HG02678 (cell line): ENCODE data around the gene RNF222.
A peak's percentile ranks its signal among the peaks of the same experiment; 100 is the strongest.
"Not testable (repeated sequence)": the region's sequence is repeated elsewhere in the genome, so short reads cannot be mapped to it uniquely, and the experiment has no call there.

Source experiments
- ATAC-seq: cut with Tn5 transposase; IDR thresholded peaks from one replicate; pipeline ENCODE4 v1.9.1; 2021; ENCODE audit warnings: mild to moderate bottlenecking, moderate library complexity; ENCODE audit not compliant: unreplicated experiment

RNF222 gene

DNA sequence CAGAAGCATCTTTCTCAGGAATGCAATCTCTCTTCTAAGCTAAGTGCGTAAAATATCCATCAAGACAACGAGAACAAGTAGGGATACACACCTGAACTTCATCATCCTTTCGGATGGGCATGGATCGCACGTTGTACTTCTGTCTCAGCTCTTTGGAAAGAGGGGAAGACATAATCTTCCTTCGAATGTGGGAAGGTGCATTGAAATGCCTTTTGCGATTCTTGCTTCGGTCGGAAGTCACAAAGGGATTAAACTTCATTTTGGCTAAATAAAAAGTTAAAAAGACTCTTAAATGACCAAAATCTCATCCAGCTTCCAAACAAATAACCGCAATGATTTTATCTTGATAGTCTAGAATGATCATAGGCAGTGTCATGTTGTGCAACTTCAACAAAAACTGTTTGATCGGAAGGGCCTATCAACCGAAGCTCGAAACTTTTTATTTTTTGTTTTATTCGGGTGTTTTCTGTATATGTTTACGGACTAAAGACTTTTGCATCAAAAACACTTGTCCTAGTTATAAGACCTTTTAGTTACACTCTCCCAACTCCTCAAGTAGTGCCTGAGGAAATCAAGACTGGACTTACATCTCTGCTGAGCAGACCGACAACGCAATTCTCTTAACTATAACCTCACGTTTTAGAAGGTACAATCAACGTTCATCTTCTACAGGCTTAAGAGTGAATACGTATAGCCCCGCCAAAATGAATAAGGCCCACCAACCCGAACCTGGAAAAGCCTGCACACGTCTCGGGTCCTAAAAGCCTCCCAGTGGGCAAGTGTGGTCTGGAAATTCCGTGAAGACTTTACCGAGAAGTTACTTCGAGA is 15.4 kb downstream of the RNF222 start:
- no peak for ATAC-seq

DNA sequence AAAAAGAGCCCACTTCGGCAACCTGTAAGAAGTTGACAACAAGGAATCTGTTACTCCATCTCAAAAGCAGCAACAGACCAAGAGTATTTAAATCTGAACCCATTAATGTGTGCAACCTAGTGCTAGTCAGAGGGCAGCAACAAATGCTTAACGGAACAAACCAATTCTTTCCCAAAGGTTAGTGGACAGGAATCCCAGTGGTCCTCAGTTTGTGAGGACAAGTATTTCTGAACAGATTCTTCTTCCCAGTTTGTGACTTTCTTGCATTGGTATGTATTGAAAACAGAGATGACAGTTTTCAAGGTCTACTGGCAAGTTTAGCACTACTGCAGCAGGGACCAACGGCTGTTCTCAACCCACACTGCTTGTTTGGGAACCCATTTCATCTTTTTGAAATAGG is 17.6 kb downstream of the RNF222 start:
- ATAC-seq: no peak

DNA sequence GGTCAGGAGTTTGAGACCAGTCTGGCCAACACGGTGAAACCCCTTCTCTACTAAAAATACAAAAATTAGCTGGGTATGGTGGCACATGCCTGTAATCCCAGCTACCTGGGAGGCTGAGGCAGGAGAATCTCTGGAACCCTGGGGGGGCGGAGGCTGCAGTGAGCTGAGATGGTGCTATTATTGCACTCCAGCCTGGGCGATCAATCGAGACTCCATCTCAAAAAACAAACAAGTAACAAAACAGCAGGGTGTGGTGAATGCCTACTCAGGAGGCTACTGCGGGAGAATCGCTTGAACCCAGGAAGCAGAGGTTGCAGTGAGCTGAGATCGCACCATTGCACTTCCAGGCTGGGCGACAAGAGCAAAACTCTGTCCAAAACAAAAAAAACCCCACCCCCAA is 19.5 kb downstream of the RNF222 start:
- not testable (repeated sequence) for ATAC-seq

DNA sequence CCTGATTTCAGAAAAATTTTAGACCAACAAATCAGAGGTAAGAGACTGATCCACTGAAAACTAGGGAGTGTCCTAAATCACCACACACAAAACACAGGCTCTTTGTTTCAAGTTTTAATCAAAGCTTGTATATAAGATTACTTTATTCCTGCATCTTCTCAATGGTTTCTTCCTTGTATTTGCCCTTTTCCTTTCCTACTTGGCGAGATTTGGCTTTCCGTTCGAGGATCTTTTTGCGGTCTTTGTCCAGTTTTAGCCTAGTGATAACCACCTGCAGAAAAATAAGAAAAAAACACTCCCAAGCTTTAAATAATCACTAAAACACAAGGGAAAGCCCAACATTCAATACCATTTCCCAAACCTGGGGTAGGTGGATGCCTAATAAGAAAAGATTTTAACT is 20.2 kb downstream of the RNF222 start:
- no peak for ATAC-seq

DNA sequence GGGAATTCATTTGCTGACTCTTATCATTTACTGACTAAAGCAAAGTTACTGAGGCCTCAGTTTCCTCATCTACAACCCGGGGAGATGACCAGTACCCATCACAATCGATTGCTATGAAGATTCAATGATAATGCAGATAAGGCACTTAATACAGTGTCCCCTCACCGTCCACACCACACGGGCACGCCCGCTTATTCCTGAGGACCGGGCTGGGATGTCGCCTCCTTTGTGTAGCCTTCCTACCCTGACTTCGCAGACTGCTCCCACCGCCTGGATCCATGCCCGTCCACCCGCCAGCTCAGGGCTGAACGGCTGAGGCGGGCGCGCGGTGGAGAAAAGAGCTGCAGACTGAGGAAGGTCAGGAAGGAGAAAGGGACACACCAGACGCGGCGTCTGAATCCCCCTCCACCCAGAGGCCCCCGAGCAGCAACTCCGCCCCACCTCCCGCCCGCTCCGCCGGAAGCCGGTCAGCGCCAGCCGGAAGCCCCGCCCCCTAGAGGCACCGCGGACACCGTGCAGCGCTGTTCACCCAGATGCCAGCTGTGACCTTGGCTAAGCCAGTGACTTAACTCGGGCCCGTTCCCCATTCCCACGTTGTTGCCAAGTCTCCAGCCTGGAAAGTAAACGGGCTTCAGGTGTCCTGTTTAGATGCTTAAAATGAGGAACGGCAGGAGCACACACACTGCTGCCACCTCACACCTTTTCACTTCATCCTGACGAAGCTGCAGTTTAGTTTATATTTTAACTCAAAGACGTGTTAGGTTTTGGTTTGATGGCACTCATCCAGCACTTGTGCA is 21.2 kb downstream of the RNF222 start, which contains the start of gene KRABD2:
TSS of gene KRABD2 (minus strand) at position 434 of the 797 bp plus-strand sequence.
- peak; percentile 94 for ATAC-seq

DNA sequence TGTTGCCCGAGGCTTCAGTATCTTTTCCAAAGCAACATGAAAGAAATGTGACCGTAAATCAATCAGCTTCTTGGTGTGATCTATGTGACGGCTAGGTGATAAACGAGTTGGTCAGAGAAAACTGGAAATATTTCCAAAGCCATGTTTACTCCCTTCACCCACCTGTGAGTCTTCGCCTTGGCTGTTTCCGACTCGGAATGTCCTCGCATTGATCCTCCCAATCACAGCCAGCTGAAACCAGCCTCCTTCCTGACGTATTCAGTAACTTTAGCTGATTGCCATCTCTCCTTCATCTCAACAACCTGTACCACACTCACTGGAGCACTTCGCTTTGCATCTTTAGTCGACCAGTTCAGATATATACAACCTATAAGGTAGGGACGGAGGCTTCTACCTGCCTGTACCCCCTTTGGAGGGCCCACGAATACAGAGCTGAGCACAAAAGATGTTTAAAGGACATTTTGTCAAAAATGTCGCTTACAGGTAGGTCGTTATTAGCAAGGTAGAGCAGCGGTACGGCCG is 21.8 kb downstream of the RNF222 start:
- ATAC-seq: no peak

DNA sequence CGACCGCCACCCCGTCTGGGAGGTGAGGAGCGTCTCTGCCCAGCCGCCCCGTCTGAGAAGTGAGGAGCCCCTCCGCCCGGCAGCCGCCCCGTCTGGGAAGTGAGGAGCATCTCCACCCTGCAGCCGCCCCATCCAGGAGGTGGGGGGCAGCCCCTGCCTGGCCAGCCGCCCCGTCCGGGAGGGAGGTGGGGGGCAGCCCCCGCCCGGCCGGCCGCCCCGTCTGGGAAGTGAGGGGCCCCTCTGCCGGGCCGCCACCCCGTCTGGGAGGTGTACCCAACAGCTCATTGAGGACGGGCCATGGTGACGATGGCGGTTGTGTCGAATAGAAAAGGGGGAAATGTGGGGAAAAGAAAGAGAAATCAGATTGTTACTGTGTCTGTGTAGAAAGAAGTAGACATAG is 23.8 kb downstream of the RNF222 start:
- ATAC-seq: not testable (repeated sequence)

DNA sequence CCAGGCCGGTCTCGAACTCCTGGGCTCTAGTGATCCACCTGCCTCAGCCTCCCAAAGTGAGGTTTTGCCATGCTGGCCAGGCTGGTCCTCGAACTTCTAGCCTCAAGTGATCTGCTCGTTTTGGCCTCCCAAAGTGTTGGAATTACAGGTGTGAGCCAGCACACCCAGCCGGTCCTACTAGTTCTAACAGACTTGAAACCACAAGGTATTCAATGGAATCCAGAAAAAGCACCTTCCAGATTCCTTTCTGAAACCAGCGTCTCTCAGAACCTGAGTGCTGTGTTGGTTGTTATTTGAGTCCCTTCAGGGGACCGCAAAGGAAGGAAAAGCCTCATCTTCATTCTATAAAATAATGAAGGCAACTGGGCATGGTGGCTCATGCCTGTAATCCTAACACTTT is 25.2 kb downstream of the RNF222 start:
- ATAC-seq: no peak

DNA sequence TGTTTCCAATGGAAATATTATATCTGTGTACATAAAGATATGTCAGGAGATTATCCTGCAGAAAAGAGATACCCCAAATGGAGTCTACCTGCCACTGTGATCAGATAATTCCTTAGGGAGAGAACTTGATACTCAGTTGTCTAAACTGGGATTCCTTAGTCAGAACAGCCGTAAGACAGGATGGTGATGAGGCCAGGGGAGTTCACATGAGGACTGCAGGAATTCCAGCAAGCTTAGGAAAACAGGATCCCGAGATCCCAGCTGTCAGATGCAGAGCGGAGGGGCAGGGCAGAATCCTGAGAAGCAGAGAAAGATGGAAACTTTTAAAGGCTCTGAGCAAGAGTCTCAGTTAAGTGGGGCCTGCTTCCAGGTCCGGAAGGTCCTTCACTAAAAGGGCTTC is 25.8 kb downstream of the RNF222 start:
- no peak for ATAC-seq

DNA sequence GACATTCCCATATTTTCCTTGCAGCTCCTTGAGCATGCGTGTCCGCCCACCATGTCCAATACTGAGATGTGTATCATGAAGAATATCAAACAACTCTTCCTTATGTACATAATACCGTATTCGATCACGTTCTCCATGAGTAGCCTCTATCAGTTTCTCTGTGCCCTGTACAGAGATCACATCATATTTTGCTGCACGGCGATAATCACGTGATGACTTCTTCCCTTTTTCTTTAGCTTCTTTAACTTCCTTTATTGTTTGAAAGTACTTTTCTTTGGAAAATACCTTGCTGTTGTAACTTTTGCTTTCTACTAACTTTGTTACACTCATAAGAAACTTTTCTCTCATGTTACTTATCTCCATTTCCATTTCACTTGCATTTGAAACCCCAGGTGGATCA is 27.7 kb downstream of the RNF222 start:
- no peak for ATAC-seq

DNA sequence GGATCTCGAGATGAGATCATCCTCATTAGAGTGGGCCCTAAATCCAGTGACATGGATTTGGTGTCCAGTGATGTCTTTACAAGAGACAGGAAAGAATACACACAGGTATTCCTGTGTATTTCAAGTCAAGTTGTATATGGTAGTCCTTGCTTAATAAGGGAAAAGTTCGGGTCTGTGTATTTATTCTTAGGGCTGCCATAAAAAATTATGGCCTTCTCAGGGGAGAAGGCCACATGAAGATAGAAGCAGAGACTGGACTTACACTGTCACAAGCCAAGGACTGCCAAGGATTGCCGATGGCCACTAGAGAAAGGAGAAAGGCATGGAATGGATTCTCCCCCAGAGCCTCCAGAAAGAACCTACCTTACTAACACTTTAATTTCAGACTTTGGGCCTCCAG is 29.4 kb downstream of the RNF222 start:
- ATAC-seq: no peak

DNA sequence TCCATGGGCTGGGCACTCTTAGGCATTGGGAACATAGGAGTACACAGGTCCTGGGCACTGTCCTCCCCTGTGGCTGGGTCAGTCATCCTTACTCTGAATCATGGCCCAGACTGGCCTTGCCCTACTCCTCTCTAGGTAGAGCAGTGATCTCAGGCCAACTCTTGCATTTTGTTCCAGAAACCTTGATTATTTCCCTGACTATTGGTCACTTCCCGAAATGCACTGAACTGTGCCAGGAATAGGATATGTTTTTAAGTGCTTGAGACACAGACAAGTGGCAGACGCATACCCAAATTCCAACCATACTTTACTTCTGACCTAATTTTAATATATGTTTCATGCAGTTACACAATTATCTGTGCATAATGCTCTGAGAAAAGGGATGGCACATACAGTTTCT is 31.4 kb downstream of the RNF222 start:
- no peak for ATAC-seq

DNA sequence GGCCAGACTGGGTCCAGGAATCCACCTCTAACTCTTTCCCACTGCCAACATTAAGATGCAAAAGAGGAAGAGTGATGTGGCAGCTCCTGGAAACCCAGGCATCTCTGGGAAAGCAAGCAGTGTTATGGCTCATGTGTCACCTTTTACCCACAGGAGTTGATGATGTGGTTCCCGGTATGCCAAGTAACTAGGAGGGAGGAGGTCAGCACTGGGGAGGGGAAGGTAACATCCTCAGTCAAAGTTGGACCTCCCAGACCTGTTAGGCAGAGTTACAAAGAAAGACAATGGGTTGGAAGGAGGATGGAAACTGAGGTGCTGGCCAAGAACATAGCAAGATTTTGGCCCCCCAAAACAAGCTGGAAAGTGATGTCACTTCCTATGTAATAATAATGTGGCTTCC is 32.5 kb downstream of the RNF222 start:
- no peak for ATAC-seq

DNA sequence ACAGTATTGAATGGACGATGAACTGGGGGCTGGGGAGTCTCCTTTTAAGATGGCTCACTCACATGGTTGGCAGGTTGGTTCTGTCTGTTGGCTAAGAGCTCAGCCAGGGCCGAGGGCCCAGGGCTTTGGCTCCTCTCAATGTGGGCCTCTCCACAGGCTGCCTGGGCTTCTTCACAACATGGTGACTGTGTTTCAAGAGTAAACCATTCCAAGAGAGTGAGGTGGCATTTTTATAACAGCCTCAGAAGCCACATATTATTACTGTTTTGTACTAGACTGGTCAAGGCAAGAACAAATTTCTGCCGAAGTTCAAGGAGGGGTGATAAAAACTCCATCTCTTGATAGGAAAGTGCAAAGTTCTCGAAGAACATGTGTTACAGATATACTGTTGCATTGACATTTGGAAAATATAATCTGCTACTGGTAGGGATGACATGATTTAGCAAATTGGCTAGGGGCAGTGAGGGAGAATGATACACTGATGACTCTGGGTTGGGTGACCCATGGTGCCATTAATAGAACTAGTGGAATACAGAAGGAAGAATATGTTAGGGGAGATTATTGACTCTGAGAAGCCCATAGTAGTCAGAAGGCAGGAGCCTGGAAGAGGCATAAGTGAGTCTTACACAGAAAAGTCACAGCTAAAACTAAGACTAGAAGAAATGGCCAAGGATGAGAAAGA is 34.8 kb downstream of the RNF222 start:
- ATAC-seq: no peak

DNA sequence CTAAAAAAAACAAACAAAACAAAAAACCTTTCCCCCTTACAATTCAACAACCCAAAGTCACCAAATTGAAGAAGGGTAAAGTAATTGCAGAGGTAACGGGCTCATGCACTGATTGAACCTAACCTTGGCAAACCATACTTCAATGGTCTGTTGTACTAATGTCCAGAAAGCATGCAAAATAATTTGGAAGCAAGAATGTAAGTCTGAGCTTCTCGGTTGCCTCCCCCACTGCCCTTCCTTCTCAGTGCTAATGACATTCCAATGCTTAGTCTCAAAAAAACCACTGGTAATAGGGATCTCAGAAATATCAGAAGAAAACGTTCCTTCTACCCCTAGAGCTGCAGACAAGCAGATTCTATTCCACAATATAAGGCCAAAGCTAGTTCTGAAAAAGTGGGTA is 36.9 kb downstream of the RNF222 start:
- no peak for ATAC-seq

DNA sequence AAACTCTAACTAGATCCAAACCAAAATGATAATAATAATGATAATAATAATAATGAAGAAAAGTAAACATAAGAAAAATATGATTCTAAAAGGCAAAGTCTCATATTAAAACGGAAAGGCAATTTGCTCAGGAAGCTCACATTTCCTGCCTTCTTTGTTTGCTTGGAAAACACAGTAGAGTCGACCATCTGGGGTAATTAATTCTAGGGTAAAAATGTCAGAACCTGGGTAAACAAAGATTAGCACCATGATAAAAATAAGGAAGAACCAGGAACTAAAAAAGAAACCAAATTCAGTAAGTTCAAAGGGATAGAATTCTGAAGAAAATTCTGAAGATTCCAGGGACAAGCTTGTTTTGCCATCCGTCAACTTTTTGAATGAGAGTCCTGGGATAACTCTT is 37.4 kb downstream of the RNF222 start:
- ATAC-seq: no peak

DNA sequence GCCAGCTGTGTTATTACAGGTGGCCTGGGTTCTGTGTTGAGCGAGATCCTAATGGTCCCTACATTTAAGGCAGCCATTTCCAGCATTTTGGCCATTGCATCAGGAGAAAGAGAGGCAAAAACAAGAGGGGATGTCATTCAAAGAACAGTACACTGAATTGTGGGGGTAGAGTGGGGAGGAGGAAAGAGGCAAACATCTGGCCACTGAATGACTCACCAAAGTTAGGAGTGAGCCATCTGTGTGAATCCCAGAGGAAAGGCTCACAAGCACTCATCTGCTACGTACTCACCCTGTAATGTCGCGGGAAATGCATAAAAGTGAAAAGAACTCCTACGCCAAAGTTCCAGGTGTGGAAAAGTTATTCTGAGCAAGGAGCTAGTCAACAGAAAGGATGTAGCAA is 37.9 kb downstream of the RNF222 start:
- no peak for ATAC-seq

DNA sequence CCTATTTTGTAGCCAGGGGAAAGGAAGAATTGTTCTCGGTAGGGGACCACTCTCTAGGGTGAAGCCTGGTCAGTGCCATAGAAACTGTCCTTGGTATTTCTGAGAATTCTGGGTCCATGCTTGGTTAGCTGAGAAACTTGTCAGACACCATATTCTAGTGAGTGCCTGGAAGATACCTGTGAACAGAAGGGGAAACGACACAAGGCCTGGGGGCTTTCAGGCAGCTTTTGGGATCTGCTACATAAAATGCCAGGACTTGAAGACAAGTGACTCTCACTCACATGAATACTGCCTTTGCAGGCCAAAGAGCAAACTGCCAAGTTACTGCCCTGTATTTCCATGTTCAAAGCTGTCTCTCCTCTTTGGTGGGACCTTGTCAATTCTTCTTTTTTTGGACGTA is 39.7 kb downstream of the RNF222 start:
- ATAC-seq: no peak

DNA sequence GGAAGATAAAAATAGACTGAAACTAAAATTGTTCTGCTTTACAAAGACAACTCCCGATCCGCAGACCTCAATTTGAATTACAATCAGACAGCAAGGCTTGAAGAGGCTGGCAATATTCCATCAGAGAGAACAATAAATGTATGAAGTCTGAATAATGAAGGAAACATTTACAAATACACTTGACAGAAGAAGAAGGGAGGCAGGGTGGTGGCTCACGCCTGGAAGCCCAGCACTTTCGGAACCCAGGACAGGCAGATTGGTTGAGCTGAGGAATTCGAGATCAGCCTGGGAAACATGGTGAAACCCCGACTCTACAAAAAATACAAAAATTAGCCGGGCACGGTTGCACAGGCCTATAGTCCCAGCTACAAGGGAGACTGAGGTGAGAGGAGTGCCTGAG is 43.4 kb downstream of the RNF222 start:
- no peak for ATAC-seq

DNA sequence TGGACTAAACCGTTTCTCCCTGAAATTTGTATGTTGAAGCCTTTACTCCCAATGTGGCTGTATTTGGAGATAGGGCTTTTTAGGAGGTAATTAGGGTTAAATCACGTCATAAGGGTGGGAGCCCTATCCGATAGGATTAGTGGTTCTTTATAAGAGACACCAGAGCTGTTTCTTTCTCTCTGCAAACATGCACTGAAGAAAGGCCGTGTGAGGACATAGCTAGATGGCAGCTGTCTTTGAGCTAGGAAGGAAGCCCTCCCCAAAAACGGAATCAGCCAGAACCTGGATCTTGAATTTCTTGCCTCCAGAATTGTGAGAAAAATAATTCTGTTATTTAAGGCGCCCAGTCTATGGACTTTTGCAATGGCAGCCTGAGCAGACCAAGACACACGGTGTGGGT is 43.9 kb downstream of the RNF222 start:
- no peak for ATAC-seq

DNA sequence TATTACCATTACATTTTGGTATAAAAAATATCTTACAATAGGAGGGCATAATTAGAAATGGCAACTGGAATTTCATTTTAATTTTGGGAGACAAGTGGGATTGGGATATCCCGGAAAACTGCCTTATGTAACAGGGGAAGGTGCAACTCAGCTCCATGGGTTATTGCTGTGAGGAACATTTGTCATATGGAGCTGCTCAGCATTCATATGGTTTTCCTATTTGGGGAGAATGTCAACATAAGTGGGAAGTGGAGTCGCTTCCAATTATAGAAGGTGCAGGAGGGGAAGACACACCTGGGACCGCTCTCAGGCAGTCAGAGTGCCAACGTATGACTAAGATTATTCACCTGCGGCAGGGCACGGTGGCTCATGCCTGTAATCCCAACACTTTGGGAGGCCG is 47.3 kb downstream of the RNF222 start:
- no peak for ATAC-seq
